Nephron progenitor cell (in vitro differentiated cells): ENCODE results near the gene LEAP2.
A peak's percentile ranks its signal among the peaks of the same experiment; 100 is the strongest.

Experiments
- DNase-seq: peaks from one replicate; pipeline ENCODE4 v3.0.0; 2021
- H3K27ac Mint-ChIP-seq: 2 replicates; pipeline ENCODE4 v1.8.0; 2021; ENCODE audit warnings: mild to moderate bottlenecking, moderate library complexity, mixed read lengths
- H3K27me3 Mint-ChIP-seq: 2 replicates; pipeline ENCODE4 v1.8.0; 2021; ENCODE audit warnings: mild to moderate bottlenecking, low read depth, mixed read lengths; ENCODE audit not compliant: poor library complexity
- H3K36me3 Mint-ChIP-seq: 2 replicates; pipeline ENCODE4 v1.8.0; 2021; ENCODE audit warnings: low read depth, mixed read lengths
- H3K4me1 Mint-ChIP-seq: 2 replicates; pipeline ENCODE4 v1.8.0; 2021; ENCODE audit warnings: mixed read lengths
- H3K4me3 Mint-ChIP-seq: 2 replicates; pipeline ENCODE4 v1.8.0; 2021; ENCODE audit warnings: mild to moderate bottlenecking, moderate library complexity, mixed read lengths
- H3K9me3 Mint-ChIP-seq: 2 replicates; pipeline ENCODE4 v1.8.0; 2021; ENCODE audit warnings: mild to moderate bottlenecking, moderate library complexity, mixed read lengths
- CTCF ChIP-seq: fragments of 200-600 bp; sonication (generic); IDR thresholded peaks from 2 replicates; pipeline ENCODE4 v1.5.0; 2021; ENCODE audit warnings: antibody characterized with exemption

Gene LEAP2

GRCh38 chr5:132876020-132876759 lies 2.7 kb downstream of the LEAP2 start:
- no peak for DNase-seq
- no peaks in the 10 kb centered on the region for H3K9me3 Mint-ChIP-seq
- H3K4me1 Mint-ChIP-seq, result no peaks in the 10 kb centered on the region
- peaks cover 15% of the 10 kb centered on the region for H3K36me3 Mint-ChIP-seq
- H3K27me3 Mint-ChIP-seq, result no peaks in the 10 kb centered on the region
- no peak overlapping the region for H3K27ac Mint-ChIP-seq
- no peak overlapping the region for H3K4me3 Mint-ChIP-seq
- TF ChIP-seq CTCF, result no peak

GRCh38 chr5:132877466-132877865 lies 4.0 kb downstream of the LEAP2 start:
- no peak for DNase-seq
- peaks cover 22% of the 10 kb centered on the region for H3K36me3 Mint-ChIP-seq
- TF ChIP-seq CTCF, result no peak
- no peaks in the 10 kb centered on the region for H3K9me3 Mint-ChIP-seq
- no peak overlapping the region for H3K4me3 Mint-ChIP-seq
- no peaks in the 10 kb centered on the region for H3K27me3 Mint-ChIP-seq
- H3K27ac Mint-ChIP-seq, result no peak overlapping the region
- no peaks in the 10 kb centered on the region for H3K4me1 Mint-ChIP-seq

- Mint-ChIP-seq H3K4me1 (no peaks in the 10 kb centered on the region), H3K27ac (no peak overlapping the region), H3K27me3 (no peaks in the 10 kb centered on the region), H3K9me3 (no peaks in the 10 kb centered on the region), H3K36me3 (peaks cover 25% of the 10 kb centered on the region), H3K4me3 (no peak overlapping the region)
- TF ChIP-seq CTCF, result no peak
- no peak for DNase-seq
Observed at GRCh38 chr5:132877938-132878337, 4.5 kb downstream of the LEAP2 start.

- H3K27ac Mint-ChIP-seq, result no peak overlapping the region
- no peaks in the 10 kb centered on the region for H3K27me3 Mint-ChIP-seq
- no peaks in the 10 kb centered on the region for H3K4me1 Mint-ChIP-seq
- peaks cover 53% of the 10 kb centered on the region for H3K36me3 Mint-ChIP-seq
- H3K9me3 Mint-ChIP-seq, result no peaks in the 10 kb centered on the region
- H3K4me3 Mint-ChIP-seq, result no peak overlapping the region
- peak; percentile 27 for DNase-seq
- peak; percentile 45 for TF ChIP-seq CTCF
Observed at GRCh38 chr5:132883261-132883834, 9.9 kb downstream of the LEAP2 start.

GRCh38 chr5:132884548-132884947 lies 11.1 kb downstream of the LEAP2 start:
- peaks cover 55% of the 10 kb centered on the region for H3K36me3 Mint-ChIP-seq
- H3K9me3 Mint-ChIP-seq, result no peaks in the 10 kb centered on the region
- no peaks in the 10 kb centered on the region for H3K27me3 Mint-ChIP-seq
- no peak for DNase-seq
- no peak overlapping the region for H3K4me3 Mint-ChIP-seq
- no peaks in the 10 kb centered on the region for H3K4me1 Mint-ChIP-seq
- peak overlapping the region; percentile 48 for H3K27ac Mint-ChIP-seq
- no peak for TF ChIP-seq CTCF
